Activated CD8-positive, alpha-beta T cell treated with anti-CD3 and anti-CD28 coated beads for 36 hours (primary cell): ENCODE measurements around the gene CNPY4. TPM values are rescaled to one million over a fixed set of nuclear protein-coding genes. Genes with fewer than 3 reads are reported as not detected.
A peak's percentile ranks its signal among the peaks of the same experiment; 100 is the strongest.

Experiments
- ATAC-seq: fragments of 200-7000 bp; cut with Tn5 transposase; one replicate; pipeline ENCODE4 v1.10.0; 2021; ENCODE audit warnings: mild to moderate bottlenecking, moderate library complexity
- CTCF ChIA-PET: fragments of 350-600 bp; sonication (Branson Sonifier 250); formaldehyde crosslinking; loops from one replicate; lab custom pipeline; 2021; ENCODE audit warnings: antibody characterized with exemption; lab: Charles Lee
- POLR2A ChIA-PET: fragments of 350-600 bp; sonication (Branson Sonifier 250); formaldehyde crosslinking; loops from one replicate; lab custom pipeline; 2021; ENCODE audit warnings: antibody characterized with exemption; lab: Charles Lee
- DNase-seq: peaks from one replicate; pipeline ENCODE4 v3.0.0-alpha.2; 2020
- H3K27ac Mint-ChIP-seq: one replicate; pipeline ENCODE4 v1.8.0; 2021; ENCODE audit warnings: mild to moderate bottlenecking, mixed read lengths
- H3K27me3 Mint-ChIP-seq: one replicate; pipeline ENCODE4 v1.8.0; 2021; ENCODE audit warnings: mixed read lengths
- H3K36me3 Mint-ChIP-seq: one replicate; pipeline ENCODE4 v1.8.0; 2021; ENCODE audit warnings: low read depth, mixed read lengths
- H3K4me1 Mint-ChIP-seq: one replicate; pipeline ENCODE4 v1.8.0; 2021; ENCODE audit warnings: low read depth, mixed read lengths
- H3K4me3 Mint-ChIP-seq: one replicate; pipeline ENCODE4 v1.8.0; 2021; ENCODE audit warnings: mild to moderate bottlenecking, moderate library complexity, mixed read lengths
- H3K9me3 Mint-ChIP-seq: one replicate; pipeline ENCODE4 v1.8.0; 2021; ENCODE audit warnings: mixed read lengths
- intact Hi-C: fragments of 100-400 bp; cut with micrococcal nuclease; formaldehyde crosslinking; loops from one replicate; pipeline ENCODE4 v1.10.0; 2022
- total RNA-seq, 2 experiments: library from RNA; stranded (reverse); gene quantifications; one replicate each; pipeline ENCODE4 v1.2.3, GENCODE V29; 2021
- TF ChIP-seq, protein P1 (sequence below): fragments of 200-600 bp; IDR thresholded peaks from one replicate; pipeline ENCODE4 v1.8.0; 2022; ENCODE audit warnings: antibody characterized with exemption, mild to moderate bottlenecking

The CNPY4 gene
- total RNA-seq, 2 experiments from 2014 or later = 9.8 to 10.4 TPM

GRCh38 chr7:100090527-100091410 is 28.7 kb upstream of the CNPY4 start:
- intact Hi-C loops = no loop called here
- CTCF ChIA-PET = interaction anchor here (1.1 to 1.8 kb wide), 2 partner anchors 9 to 177 kb away, joined by 3 to 10 read pairs; partner anchors contain the start of genes AP4M1 and MCM7
- Mint-ChIP-seq H3K4me3 (peak overlapping the region; percentile 20), H3K9me3 (no peaks in the 10 kb centered on the region), H3K4me1 (peaks cover 33% of the 10 kb centered on the region), H3K36me3 (peaks cover 46% of the 10 kb centered on the region), H3K27ac (peak overlapping the region; percentile 97), H3K27me3 (no peaks in the 10 kb centered on the region)
- TF ChIP-seq, protein P1, sequence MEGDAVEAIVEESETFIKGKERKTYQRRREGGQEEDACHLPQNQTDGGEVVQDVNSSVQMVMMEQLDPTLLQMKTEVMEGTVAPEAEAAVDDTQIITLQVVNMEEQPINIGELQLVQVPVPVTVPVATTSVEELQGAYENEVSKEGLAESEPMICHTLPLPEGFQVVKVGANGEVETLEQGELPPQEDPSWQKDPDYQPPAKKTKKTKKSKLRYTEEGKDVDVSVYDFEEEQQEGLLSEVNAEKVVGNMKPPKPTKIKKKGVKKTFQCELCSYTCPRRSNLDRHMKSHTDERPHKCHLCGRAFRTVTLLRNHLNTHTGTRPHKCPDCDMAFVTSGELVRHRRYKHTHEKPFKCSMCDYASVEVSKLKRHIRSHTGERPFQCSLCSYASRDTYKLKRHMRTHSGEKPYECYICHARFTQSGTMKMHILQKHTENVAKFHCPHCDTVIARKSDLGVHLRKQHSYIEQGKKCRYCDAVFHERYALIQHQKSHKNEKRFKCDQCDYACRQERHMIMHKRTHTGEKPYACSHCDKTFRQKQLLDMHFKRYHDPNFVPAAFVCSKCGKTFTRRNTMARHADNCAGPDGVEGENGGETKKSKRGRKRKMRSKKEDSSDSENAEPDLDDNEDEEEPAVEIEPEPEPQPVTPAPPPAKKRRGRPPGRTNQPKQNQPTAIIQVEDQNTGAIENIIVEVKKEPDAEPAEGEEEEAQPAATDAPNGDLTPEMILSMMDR = no peak
- no peak for DNase-seq
- POLR2A ChIA-PET = interaction anchor here (0.5 to 6.7 kb wide), 10 partner anchors 9 to 482 kb away, joined by 3 to 187 read pairs (median 4); partner anchors contain the start of genes AP4M1, CNPY4, MBLAC1 and MCM7
- no peak for ATAC-seq

DNA sequence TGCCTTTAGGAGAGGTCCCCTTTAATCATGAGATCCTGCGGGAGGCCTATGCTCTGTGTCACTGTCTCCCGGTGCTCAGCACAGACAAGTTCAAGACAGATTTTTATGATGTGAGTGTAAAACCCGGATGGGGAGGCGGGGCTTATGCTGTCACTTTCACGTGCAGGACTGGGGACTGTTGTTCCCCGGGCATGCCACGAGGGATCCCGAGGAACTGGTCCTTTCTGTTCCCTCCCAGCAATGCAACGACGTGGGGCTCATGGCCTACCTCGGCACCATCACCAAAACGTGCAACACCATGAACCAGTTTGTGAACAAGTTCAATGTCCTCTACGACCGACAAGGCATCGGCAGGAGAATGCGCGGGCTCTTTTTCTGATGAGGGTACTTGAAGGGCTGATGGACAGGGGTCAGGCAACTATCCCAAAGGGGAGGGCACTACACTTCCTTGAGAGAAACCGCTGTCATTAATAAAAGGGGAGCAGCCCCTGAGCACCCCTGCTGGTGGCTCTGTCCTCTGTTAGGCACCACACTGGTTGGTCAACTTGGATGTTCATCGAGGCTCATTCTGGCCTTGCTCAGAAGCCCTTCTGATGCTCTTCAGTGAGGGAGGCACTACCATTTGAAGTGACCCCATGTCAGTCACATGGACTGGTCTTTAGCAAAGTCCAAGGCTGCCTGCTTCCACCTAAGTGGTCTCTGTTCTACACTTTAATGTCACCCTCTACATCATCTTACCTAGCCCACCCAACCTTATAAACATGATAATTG is 27.8 kb upstream of the CNPY4 start:
- ChIA-PET POLR2A (interaction anchor here (1.0 to 6.7 kb wide), 8 partner anchors 10 to 75 kb away, joined by 3 to 187 read pairs (median 6); partner anchors contain the start of genes AP4M1, CNPY4, MBLAC1 and MCM7), CTCF (interaction anchor here (0.8 to 1.8 kb wide), 3 partner anchors 9 to 11 kb away, joined by 3 to 10 read pairs (median 4); partner anchors contain the start of genes AP4M1 and MCM7)
- Mint-ChIP-seq H3K36me3 (peaks cover 52% of the 10 kb centered on the region), H3K27ac (peak overlapping the region; percentile 97), H3K4me1 (peaks cover 36% of the 10 kb centered on the region), H3K27me3 (no peaks in the 10 kb centered on the region), H3K4me3 (no peak overlapping the region), H3K9me3 (no peaks in the 10 kb centered on the region)
- ATAC-seq = no peak
- TF ChIP-seq, protein P1 = peak; percentile 31
- intact Hi-C loops = no loop called here
- DNase-seq = peak; percentile 35

DNA sequence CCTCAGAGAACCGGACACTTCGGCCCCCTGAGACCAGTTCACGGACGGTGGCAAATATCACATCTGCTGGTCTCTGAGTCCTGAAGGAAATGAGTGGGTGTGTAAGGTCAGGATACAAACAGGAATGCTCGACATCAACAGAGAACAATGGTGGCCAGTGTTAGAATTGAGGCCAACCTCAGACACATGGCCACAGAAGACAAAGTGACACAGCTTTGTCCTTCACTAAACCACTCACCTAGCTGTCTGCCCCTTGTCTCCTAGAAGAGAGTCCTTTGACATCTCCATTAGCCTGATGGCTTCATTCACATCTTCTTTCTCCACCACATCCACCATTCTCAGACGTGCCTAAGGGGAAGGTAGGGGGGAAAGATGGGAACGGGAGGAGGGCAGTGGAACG is 26.4 kb upstream of the CNPY4 start:
- CTCF ChIA-PET = interaction anchor here (1.9 kb wide), 1 partner anchor 38 kb away, joined by 4 read pairs; no protein-coding TSS in a partner anchor
- no peak for DNase-seq
- Mint-ChIP-seq H3K27ac (no peak overlapping the region), H3K9me3 (no peaks in the 10 kb centered on the region), H3K27me3 (no peaks in the 10 kb centered on the region), H3K36me3 (peaks cover 63% of the 10 kb centered on the region), H3K4me3 (no peak overlapping the region), H3K4me1 (peaks cover 44% of the 10 kb centered on the region)
- TF ChIP-seq, protein P1 = no peak
- intact Hi-C loops = no loop called here
- ATAC-seq = no peak
- POLR2A ChIA-PET = interaction anchor here (1.0 to 6.7 kb wide), 7 partner anchors 10 to 528 kb away, joined by 3 to 187 read pairs (median 7); partner anchors contain the start of genes AP4M1, CNPY4, MCM7 and ZNF3

- no peak overlapping the region for H3K27ac Mint-ChIP-seq
- CTCF ChIA-PET = interaction anchor here (1.9 kb wide), 1 partner anchor 37 kb away, joined by 4 read pairs; no protein-coding TSS in a partner anchor
- peaks cover 48% of the 10 kb centered on the region for H3K4me1 Mint-ChIP-seq
- ATAC-seq = no peak
- POLR2A ChIA-PET = interaction anchor here (1.0 to 6.7 kb wide), 7 partner anchors 9 to 528 kb away, joined by 3 to 187 read pairs (median 7); partner anchors contain the start of genes AP4M1, CNPY4, MCM7 and ZNF3
- intact Hi-C loops = no loop called here
- H3K4me3 Mint-ChIP-seq = no peak overlapping the region
- no peak for DNase-seq
- H3K9me3 Mint-ChIP-seq = no peaks in the 10 kb centered on the region
- TF ChIP-seq, protein P1 = no peak
- peaks cover 68% of the 10 kb centered on the region for H3K36me3 Mint-ChIP-seq
- H3K27me3 Mint-ChIP-seq = no peaks in the 10 kb centered on the region
Observed at GRCh38 chr7:100093498-100093897, 25.9 kb upstream of the CNPY4 start.
